Panc1 (cell line): ENCODE data around the gene DCC. TPM values are rescaled to one million over a fixed set of nuclear protein-coding genes. Genes with fewer than 3 reads are reported as not detected.

Experiments used
- ATAC-seq: fragments of 200-7000 bp; cut with Tn5 transposase; 2 replicates; pipeline ENCODE4 v1.9.1; 2020; ENCODE audit warnings: mild to moderate bottlenecking, moderate library complexity
- BruUV-seq: library from RNA; stranded (reverse); fragments of 400-500 nt; replicated peaks from 2 replicates; lab custom pipeline; 2021; lab: Mats Ljungman, UMichigan
- CTCF ChIA-PET: fragments of 300-600 bp; sonication (Branson Sonifier 250); formaldehyde crosslinking; loops from one replicate; lab custom pipeline; 2022; ENCODE audit warnings: antibody characterized with exemption; lab: Charles Lee
- POLR2A ChIA-PET: fragments of 300-600 bp; sonication (Branson Sonifier 250); formaldehyde crosslinking; loops from one replicate; lab custom pipeline; 2022; ENCODE audit warnings: antibody characterized with exemption; lab: Charles Lee
- DNase-seq: peaks from one replicate; pipeline ENCODE4 v3.0.0-alpha.2; 2010; ENCODE audit warnings: low read depth, low spot score
- H3K27ac ChIP-seq: 2 replicates; pipeline ENCODE4 v1.5.1; 2011; ENCODE audit warnings: mild to moderate bottlenecking, low read length, inconsistent platforms
- H3K27me3 ChIP-seq: fragments of 200-500 bp; sonication (Bioruptor generic); 2 replicates; pipeline ENCODE4 v1.6.0; 2014; ENCODE audit warnings: low read length, inconsistent platforms; ENCODE audit not compliant: control insufficient read depth, insufficient read depth
- H3K36me3 ChIP-seq: fragments of 200-500 bp; sonication (Bioruptor generic); 2 replicates; pipeline ENCODE4 v1.5.1; 2014; ENCODE audit warnings: inconsistent platforms, mild to moderate bottlenecking, low read length, moderate library complexity; ENCODE audit not compliant: control insufficient read depth, insufficient read depth
- H3K4me1 ChIP-seq: 2 replicates; pipeline ENCODE4 v1.5.1; 2011; ENCODE audit warnings: inconsistent platforms, mild to moderate bottlenecking, low read length, moderate library complexity; ENCODE audit not compliant: control insufficient read depth, insufficient read depth
- H3K4me3 ChIP-seq, 2 experiments: 2 replicates each; pipeline ENCODE4 v1.5.1; 2011 to 2012; ENCODE audit warnings: low read depth in 2 of 2, low read length in 2 of 2, mild to moderate bottlenecking in 2 of 2, inconsistent platforms in 1 of 2, moderate library complexity in 1 of 2
- H3K9me3 ChIP-seq: fragments of 200-500 bp; sonication (Bioruptor generic); 2 replicates; pipeline ENCODE4 v1.5.1; 2014; ENCODE audit warnings: low read depth, mild to moderate bottlenecking, inconsistent platforms, low read length, moderate library complexity; ENCODE audit not compliant: control insufficient read depth, insufficient read depth
- POLR2AphosphoS5 ChIP-seq: IDR thresholded peaks from 2 replicates; pipeline ENCODE4 v1.6.1; 2012; ENCODE audit warnings: mild to moderate bottlenecking, low read depth, low read length, moderate library complexity
- SIN3A ChIP-seq: IDR thresholded peaks from 2 replicates; pipeline ENCODE4 v1.6.1; 2012; ENCODE audit warnings: low read depth, mild to moderate bottlenecking, low read length, moderate library complexity, borderline replicate concordance; ENCODE audit not compliant: insufficient read depth
- TCF7L2 ChIP-seq: IDR thresholded peaks from 2 replicates; pipeline ENCODE4 v1.6.1; 2011; ENCODE audit warnings: mild to moderate bottlenecking, low read depth, low read length, inconsistent platforms
- in situ Hi-C: cut with HindIII; loops from 2 replicates; pipeline ENCODE4 v1.10.0; 2016; ENCODE audit warnings: low sequenced_read_pairs, low pct_unique_long_range_greater_than_20kb
- intact Hi-C: fragments of 100-400 bp; cut with micrococcal nuclease; formaldehyde crosslinking; loops from one replicate; pipeline ENCODE4 v1.10.0; 2022; ENCODE audit not compliant: unreplicated experiment
- total RNA-seq: library from RNA; stranded (reverse); gene quantifications from one replicate; pipeline ENCODE4 v1.2.1, GENCODE V29; 2021; ENCODE audit not compliant: unreplicated experiment
- TF ChIP-seq, protein P1 (sequence below), 2 experiments: IDR thresholded peaks; 2 replicates each; pipeline ENCODE4 v1.6.1; 2011 to 2012; ENCODE audit warnings: low read depth in 2 of 2, control low read depth in 1 of 2, low read length in 1 of 2, mild to moderate bottlenecking in 1 of 2, moderate library complexity in 1 of 2; ENCODE audit not compliant: insufficient read depth in 1 of 2
- TF ChIP-seq, protein P2 (sequence below): fragments of 450-650 bp; IDR thresholded peaks from 2 replicates; pipeline ENCODE4 v1.5.1; 2017; ENCODE audit warnings: mild to moderate bottlenecking

Gene DCC
- total RNA-seq, 1 experiment from 2014 or later = not detected

DNA sequence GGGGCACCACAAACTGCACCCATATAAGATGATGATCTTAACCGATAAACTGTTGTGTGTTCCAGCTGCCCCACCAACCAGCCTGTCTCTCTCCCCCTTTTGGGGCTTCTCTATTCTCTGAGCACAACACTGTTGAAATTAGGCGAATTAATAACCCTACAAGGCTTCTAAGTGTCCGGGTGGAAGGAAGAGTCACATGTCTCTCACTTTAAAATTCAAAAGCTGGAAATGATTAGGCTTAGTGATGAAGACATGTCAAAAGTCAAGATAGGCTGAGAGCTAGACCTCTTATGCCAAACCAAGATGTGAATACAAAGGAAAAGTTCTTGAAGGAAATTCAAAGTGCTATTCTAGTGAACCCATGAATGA, 1102.4 kb downstream of the DCC start:
- no peak overlapping the region for H3K4me3 ChIP-seq
- no peaks in the 10 kb centered on the region for H3K9me3 ChIP-seq
- TF ChIP-seq POLR2AphosphoS5 = no peak
- TF ChIP-seq, protein P1, sequence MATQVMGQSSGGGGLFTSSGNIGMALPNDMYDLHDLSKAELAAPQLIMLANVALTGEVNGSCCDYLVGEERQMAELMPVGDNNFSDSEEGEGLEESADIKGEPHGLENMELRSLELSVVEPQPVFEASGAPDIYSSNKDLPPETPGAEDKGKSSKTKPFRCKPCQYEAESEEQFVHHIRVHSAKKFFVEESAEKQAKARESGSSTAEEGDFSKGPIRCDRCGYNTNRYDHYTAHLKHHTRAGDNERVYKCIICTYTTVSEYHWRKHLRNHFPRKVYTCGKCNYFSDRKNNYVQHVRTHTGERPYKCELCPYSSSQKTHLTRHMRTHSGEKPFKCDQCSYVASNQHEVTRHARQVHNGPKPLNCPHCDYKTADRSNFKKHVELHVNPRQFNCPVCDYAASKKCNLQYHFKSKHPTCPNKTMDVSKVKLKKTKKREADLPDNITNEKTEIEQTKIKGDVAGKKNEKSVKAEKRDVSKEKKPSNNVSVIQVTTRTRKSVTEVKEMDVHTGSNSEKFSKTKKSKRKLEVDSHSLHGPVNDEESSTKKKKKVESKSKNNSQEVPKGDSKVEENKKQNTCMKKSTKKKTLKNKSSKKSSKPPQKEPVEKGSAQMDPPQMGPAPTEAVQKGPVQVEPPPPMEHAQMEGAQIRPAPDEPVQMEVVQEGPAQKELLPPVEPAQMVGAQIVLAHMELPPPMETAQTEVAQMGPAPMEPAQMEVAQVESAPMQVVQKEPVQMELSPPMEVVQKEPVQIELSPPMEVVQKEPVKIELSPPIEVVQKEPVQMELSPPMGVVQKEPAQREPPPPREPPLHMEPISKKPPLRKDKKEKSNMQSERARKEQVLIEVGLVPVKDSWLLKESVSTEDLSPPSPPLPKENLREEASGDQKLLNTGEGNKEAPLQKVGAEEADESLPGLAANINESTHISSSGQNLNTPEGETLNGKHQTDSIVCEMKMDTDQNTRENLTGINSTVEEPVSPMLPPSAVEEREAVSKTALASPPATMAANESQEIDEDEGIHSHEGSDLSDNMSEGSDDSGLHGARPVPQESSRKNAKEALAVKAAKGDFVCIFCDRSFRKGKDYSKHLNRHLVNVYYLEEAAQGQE (IDR thresholded peaks at IDR 0.05; ENCODE audit: insufficient read depth in 1 of 2, low read depth in 2 of 2, low read length in 1 of 2) = no peak
- TF ChIP-seq TCF7L2 = no peak
- no peak for TF ChIP-seq SIN3A
- TF ChIP-seq, protein P2, sequence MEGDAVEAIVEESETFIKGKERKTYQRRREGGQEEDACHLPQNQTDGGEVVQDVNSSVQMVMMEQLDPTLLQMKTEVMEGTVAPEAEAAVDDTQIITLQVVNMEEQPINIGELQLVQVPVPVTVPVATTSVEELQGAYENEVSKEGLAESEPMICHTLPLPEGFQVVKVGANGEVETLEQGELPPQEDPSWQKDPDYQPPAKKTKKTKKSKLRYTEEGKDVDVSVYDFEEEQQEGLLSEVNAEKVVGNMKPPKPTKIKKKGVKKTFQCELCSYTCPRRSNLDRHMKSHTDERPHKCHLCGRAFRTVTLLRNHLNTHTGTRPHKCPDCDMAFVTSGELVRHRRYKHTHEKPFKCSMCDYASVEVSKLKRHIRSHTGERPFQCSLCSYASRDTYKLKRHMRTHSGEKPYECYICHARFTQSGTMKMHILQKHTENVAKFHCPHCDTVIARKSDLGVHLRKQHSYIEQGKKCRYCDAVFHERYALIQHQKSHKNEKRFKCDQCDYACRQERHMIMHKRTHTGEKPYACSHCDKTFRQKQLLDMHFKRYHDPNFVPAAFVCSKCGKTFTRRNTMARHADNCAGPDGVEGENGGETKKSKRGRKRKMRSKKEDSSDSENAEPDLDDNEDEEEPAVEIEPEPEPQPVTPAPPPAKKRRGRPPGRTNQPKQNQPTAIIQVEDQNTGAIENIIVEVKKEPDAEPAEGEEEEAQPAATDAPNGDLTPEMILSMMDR = no peak
- ATAC-seq (no peak), DNase-seq (no peak)
- ChIA-PET POLR2A (no interaction called here), CTCF (no interaction called here)
- no peaks in the 10 kb centered on the region for H3K36me3 ChIP-seq
- intact Hi-C loops (no loop called here), in situ Hi-C loops (no loop called here)
- no peaks in the 10 kb centered on the region for H3K4me1 ChIP-seq
- H3K27ac ChIP-seq = no peak overlapping the region
- BruUV-seq = no TSS peak
- H3K27me3 ChIP-seq = no peaks in the 10 kb centered on the region

DNA sequence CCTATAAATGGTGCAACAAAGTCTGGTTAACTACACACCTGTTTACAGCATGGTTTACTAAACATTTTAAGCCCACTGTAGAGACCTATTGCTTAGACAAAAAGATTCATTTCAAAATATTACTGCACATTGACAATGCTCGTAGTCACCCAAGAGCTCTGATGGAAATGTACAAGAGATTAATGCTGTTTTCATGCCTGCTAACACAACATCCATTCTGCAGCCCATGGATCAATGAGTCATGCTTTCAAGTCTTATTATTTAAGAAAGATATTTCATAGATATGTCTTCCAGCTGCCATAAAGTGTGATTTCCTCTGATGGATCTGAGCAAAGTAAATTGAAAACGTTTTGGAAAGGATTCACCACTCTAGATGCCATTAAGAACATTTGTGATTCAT, 1103.3 kb downstream of the DCC start:
- no peak overlapping the region for H3K27ac ChIP-seq
- H3K4me3 ChIP-seq = no peak overlapping the region
- ATAC-seq (no peak), DNase-seq (no peak)
- in situ Hi-C loops (no loop called here), intact Hi-C loops (no loop called here)
- no peaks in the 10 kb centered on the region for H3K9me3 ChIP-seq
- TF ChIP-seq, protein P1 (IDR thresholded peaks at IDR 0.05; ENCODE audit: insufficient read depth in 1 of 2, low read depth in 2 of 2, low read length in 1 of 2) = no peak
- TF ChIP-seq POLR2AphosphoS5 = no peak
- no peak for TF ChIP-seq SIN3A
- TF ChIP-seq TCF7L2 = no peak
- TF ChIP-seq, protein P2 = no peak
- ChIA-PET CTCF (no interaction called here), POLR2A (no interaction called here)
- H3K4me1 ChIP-seq = no peaks in the 10 kb centered on the region
- BruUV-seq = no TSS peak
- no peaks in the 10 kb centered on the region for H3K27me3 ChIP-seq
- H3K36me3 ChIP-seq = no peaks in the 10 kb centered on the region
